T-helper 22 cell (primary cell): ENCODE measurements around the gene LRRC74A.

Experiments
- DNase-seq: peaks from one replicate; pipeline ENCODE4 v3.0.0-alpha.2; 2020; ENCODE audit warnings: low read depth

Gene LRRC74A

GRCh38 chr14:76826122-76826521 lies at the start of gene LRRC74A:
Gene LRRC74A, plus strand, starts transcription at chr14:76826408. Its CDS starts 290 bp downstream, at chr14:76826698.
- no peak for DNase-seq

GRCh38 chr14:76776428-76777251 lies 49.6 kb upstream of the LRRC74A start:
- DNase-seq: no peak

- no peak for DNase-seq
These were observed 48.5 kb upstream of the LRRC74A start for GRCh38 chr14:76777721-76778120.

GRCh38 chr14:76778546-76779215 lies 47.5 kb upstream of the LRRC74A start:
- DNase-seq: no peak

- DNase-seq: no peak
These were observed 46.8 kb upstream of the LRRC74A start for GRCh38 chr14:76779221-76780057.

- no peak for DNase-seq
These were observed 46.2 kb upstream of the LRRC74A start for GRCh38 chr14:76780058-76780345.

- DNase-seq: no peak
These were observed 45.8 kb upstream of the LRRC74A start for GRCh38 chr14:76780360-76780759.

GRCh38 chr14:76780875-76781647 lies 45.1 kb upstream of the LRRC74A start:
- DNase-seq: no peak

- DNase-seq: no peak
These were observed 44.6 kb upstream of the LRRC74A start for GRCh38 chr14:76781648-76782051.

- DNase-seq: no peak
These were observed 43.9 kb upstream of the LRRC74A start for GRCh38 chr14:76782115-76782884.

- no peak for DNase-seq
These were observed 43.2 kb upstream of the LRRC74A start for GRCh38 chr14:76782885-76783566.

GRCh38 chr14:76784266-76784874 lies 41.8 kb upstream of the LRRC74A start:
- DNase-seq: no peak

GRCh38 chr14:76784881-76785280 lies 41.3 kb upstream of the LRRC74A start:
- DNase-seq: peak; percentile 50

- no peak for DNase-seq
These were observed 39.6 kb upstream of the LRRC74A start for GRCh38 chr14:76786601-76787000.

- DNase-seq: no peak
These were observed 33.8 kb upstream of the LRRC74A start for GRCh38 chr14:76792422-76792821.

GRCh38 chr14:76793324-76793723 lies 32.9 kb upstream of the LRRC74A start:
- no peak for DNase-seq

GRCh38 chr14:76793956-76794355 lies 32.3 kb upstream of the LRRC74A start:
- DNase-seq: no peak

- DNase-seq: no peak
These were observed 19.8 kb upstream of the LRRC74A start for GRCh38 chr14:76806446-76806845.

GRCh38 chr14:76808011-76808410 lies 18.2 kb upstream of the LRRC74A start:
- DNase-seq: no peak

GRCh38 chr14:76808990-76809389 lies 17.2 kb upstream of the LRRC74A start:
- DNase-seq: no peak
